CD4-positive, CD25-positive, alpha-beta regulatory T cell (primary cell): ENCODE measurements around the gene KCNQ2. TPM values are rescaled to one million over a fixed set of nuclear protein-coding genes. Genes with fewer than 3 reads are reported as not detected.

Experiments
- ATAC-seq, 2 donors: fragments of 150-1000 bp; cut with Tn5 transposase; one replicate each; pipeline ENCODE4 v1.10.0; 2021; ENCODE audit warnings: low read depth in 2 of 2, moderate number of reproducible peaks in 2 of 2, moderate library complexity in 1 of 2
- DNase-seq, 3 donors: peaks; one replicate each; pipeline versions ENCODE4 v3.0.0 to v3.0.0-alpha.2; 2012 to 2022; ENCODE audit warnings: mixed read lengths in 1 of 3
- H3K27ac ChIP-seq: one replicate; pipeline ENCODE4 v1.7.0; 2013; ENCODE audit warnings: mild to moderate bottlenecking, low read length; ENCODE audit not compliant: insufficient read depth, poor library complexity, severe bottlenecking
- H3K27me3 ChIP-seq: one replicate; pipeline ENCODE4 v1.7.0; 2013; ENCODE audit warnings: low read length; ENCODE audit not compliant: control insufficient read depth, insufficient read depth
- H3K36me3 ChIP-seq: one replicate; pipeline ENCODE4 v1.7.0; 2013; ENCODE audit warnings: mild to moderate bottlenecking, low read length, moderate library complexity; ENCODE audit not compliant: control insufficient read depth, insufficient read depth
- H3K4me1 ChIP-seq: 2 replicates; pipeline ENCODE4 v1.7.0; 2013; ENCODE audit warnings: mild to moderate bottlenecking, low read length; ENCODE audit not compliant: insufficient read depth, control insufficient read depth, poor library complexity, severe bottlenecking
- H3K4me3 ChIP-seq: one replicate; pipeline ENCODE4 v1.7.0; 2013; ENCODE audit warnings: low read depth, mild to moderate bottlenecking, low read length, moderate library complexity
- H3K9me3 ChIP-seq, 2 experiments: 1 replicate in 1 of 2; 2 replicates in 1 of 2; pipeline ENCODE4 v1.7.0; 2013; ENCODE audit warnings: low read length in 2 of 2, mild to moderate bottlenecking in 1 of 2, moderate library complexity in 1 of 2; ENCODE audit not compliant: control insufficient read depth in 2 of 2
- H3K27ac Mint-ChIP-seq, 3 donors: one replicate each; pipeline ENCODE4 v1.8.0; 2020 to 2022; ENCODE audit warnings: mild to moderate bottlenecking in 3 of 3, mixed read lengths in 3 of 3, moderate library complexity in 2 of 3
- H3K27me3 Mint-ChIP-seq: one replicate; pipeline ENCODE4 v1.8.0; 2022; ENCODE audit warnings: mild to moderate bottlenecking, mixed read lengths
- H3K36me3 Mint-ChIP-seq: one replicate; pipeline ENCODE4 v1.8.0; 2020; ENCODE audit warnings: mixed read lengths
- H3K4me1 Mint-ChIP-seq, 4 donors: one replicate each; pipeline ENCODE4 v1.8.0; 2020 to 2022; ENCODE audit warnings: mixed read lengths in 4 of 4, mild to moderate bottlenecking in 1 of 4
- H3K4me3 Mint-ChIP-seq, 4 donors: one replicate each; pipeline ENCODE4 v1.8.0; 2020 to 2022; ENCODE audit warnings: mild to moderate bottlenecking in 4 of 4, mixed read lengths in 4 of 4, moderate library complexity in 3 of 4
- H3K9me3 Mint-ChIP-seq, 7 donors: one replicate each; pipeline ENCODE4 v1.8.0; 2020 to 2022; ENCODE audit warnings: mixed read lengths in 7 of 7, mild to moderate bottlenecking in 3 of 7, moderate library complexity in 2 of 7
- polyA plus RNA-seq, 4 donors: library from polyadenylated mRNA; unstranded; fragments of 300-500 nt; fragmentation: Illumina TruSeq; gene quantifications; one replicate each; pipeline ENCODE4 v1.2.3, GENCODE V29; 2021
- total RNA-seq: library from RNA; stranded (reverse); gene quantifications from one replicate; pipeline ENCODE4 v1.2.3, GENCODE V29; 2022

KCNQ2 gene
- total and polyA plus RNA-seq, 5 donors from 2014 or later = 0.77 to 1.1 (median 0.89) TPM; not detected in 2

DNA sequence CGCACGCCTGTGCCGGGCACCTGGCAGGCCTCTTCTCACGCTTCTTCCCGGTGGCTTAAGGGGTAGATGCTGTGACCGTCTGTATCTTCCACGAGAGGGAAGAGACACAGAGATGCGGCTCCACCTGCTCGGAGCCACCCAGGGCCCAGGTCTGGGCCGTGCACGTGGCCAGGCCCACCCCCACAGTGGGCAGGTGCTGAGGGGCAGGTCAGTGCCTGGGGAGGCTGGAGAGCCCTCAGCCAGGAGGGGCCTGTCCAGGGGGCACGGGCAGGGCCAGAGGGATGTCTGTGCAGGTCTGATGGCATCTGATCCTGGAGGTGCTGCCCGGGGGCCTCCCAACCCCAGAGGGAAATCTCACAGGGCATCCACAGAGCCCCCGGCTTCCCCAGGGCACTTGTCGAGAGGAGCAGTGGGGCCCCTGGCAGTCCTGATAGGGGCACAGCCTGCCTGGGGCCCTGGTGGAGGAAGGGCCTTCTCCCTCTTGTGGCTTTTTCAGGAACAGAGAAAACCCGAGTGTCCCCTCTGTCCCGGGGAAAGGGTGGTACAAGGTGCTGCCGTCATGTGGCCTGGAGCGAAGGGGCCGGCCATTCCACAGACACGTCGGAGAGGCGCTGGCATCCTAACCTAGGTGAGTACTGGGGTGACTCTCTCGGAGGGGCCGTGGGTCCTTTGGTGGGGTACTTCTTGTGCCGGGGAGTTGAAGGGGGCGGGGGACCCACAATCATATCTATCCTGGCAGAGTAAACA is 61.1 kb downstream of the KCNQ2 start:
- Histone ChIP-seq H3K36me3 (no peaks in the 10 kb centered on the region), H3K4me3 (no peak overlapping the region), H3K9me3 (no peaks in the 10 kb centered on the region), H3K27ac (no peak overlapping the region), H3K27me3 (no peaks in the 10 kb centered on the region), H3K4me1 (no peaks in the 10 kb centered on the region)
- Mint-ChIP-seq H3K27me3 (no peaks in the 10 kb centered on the region), H3K36me3 (no peaks in the 10 kb centered on the region), H3K4me3 (no peak overlapping the region), H3K27ac (no peak overlapping the region), H3K9me3 (no peaks in the 10 kb centered on the region), H3K4me1 (peaks cover 0 to 4% (median 0%) of the 10 kb centered on the region in 4 donors)
- DNase-seq (no peak), ATAC-seq (no peak)

GRCh38 chr20:63409834-63410435 is 62.5 kb downstream of the KCNQ2 start:
- H3K27ac ChIP-seq = no peak overlapping the region
- H3K36me3 Mint-ChIP-seq = no peaks in the 10 kb centered on the region
- no peaks in the 10 kb centered on the region for H3K27me3 Mint-ChIP-seq
- H3K27ac Mint-ChIP-seq = no peak overlapping the region
- no peaks in the 10 kb centered on the region for H3K9me3 Mint-ChIP-seq
- no peaks in the 10 kb centered on the region for H3K36me3 ChIP-seq
- no peak overlapping the region for H3K4me3 Mint-ChIP-seq
- peaks cover 0 to 4% (median 0%) of the 10 kb centered on the region in 4 donors for H3K4me1 Mint-ChIP-seq
- ATAC-seq = no peak
- H3K4me3 ChIP-seq = no peak overlapping the region
- H3K9me3 ChIP-seq = no peaks in the 10 kb centered on the region
- H3K27me3 ChIP-seq = no peaks in the 10 kb centered on the region
- no peak for DNase-seq
- H3K4me1 ChIP-seq = no peaks in the 10 kb centered on the region

DNA sequence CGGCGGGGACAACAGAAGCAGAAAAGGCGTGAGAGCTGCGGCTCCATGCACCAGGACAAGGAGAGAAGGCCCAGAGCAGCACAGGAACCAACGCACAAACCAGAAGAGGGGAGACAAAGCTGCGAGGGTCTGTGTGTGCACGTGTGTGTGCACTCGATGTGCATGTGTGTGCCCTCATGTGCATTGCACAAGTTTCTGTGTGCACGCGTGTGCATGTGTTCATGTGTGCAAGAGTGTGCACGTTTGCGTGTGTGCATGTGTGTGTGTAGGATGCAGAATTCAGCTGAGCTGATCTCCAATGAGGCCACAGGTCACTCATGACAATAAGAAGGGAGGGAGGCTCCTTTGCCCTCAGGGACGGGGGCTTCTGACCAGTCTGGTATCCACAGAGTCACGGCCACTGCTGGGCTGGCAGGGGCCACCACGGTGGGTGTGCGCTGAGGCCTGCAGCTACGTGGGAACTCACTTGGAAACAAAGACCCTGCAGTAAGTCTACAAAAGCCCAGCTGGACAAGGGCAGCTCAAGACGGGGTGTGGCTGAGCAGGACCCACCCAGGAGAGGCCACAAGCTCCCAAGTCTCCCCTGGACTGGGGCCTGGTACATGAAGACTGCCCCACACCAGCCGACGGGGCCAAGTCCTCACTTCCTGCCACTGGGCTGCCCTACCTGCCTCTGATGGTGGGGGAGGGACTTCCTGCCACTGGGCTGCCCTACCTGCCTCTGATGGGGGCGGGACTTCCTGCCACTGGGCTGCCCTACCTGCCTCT is 63.2 kb downstream of the KCNQ2 start:
- Histone ChIP-seq H3K4me3 (no peak overlapping the region), H3K27ac (no peak overlapping the region), H3K36me3 (no peaks in the 10 kb centered on the region), H3K9me3 (no peaks in the 10 kb centered on the region), H3K27me3 (no peaks in the 10 kb centered on the region), H3K4me1 (no peaks in the 10 kb centered on the region)
- Mint-ChIP-seq H3K4me1 (peaks cover 0 to 4% (median 0%) of the 10 kb centered on the region in 4 donors), H3K4me3 (no peak overlapping the region), H3K36me3 (no peaks in the 10 kb centered on the region), H3K27me3 (no peaks in the 10 kb centered on the region), H3K9me3 (no peaks in the 10 kb centered on the region), H3K27ac (no peak overlapping the region)
- ATAC-seq (no peak), DNase-seq (no peak)

DNA sequence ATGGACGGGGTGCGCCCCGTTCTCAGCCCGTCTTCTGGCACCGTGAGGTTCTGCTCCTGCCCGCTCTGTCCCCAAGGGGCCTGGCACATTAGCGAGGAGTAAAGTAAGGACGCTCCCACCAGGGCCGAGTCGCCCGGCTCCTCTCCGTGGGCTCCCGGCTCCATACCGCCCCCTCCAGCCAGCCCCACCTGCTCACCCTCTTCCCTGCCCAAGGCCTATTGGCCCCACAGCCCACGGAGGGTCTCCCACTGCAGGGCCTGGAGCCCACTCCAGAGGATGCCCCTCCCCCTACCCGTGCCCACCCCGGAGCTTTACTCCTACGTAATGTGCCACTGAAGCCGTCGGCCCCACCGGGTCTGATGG is 63.8 kb downstream of the KCNQ2 start:
- Mint-ChIP-seq H3K27ac (no peak overlapping the region), H3K4me1 (peaks cover 0 to 4% (median 0%) of the 10 kb centered on the region in 4 donors), H3K36me3 (no peaks in the 10 kb centered on the region), H3K27me3 (no peaks in the 10 kb centered on the region), H3K4me3 (no peak overlapping the region), H3K9me3 (no peaks in the 10 kb centered on the region)
- ATAC-seq (no peak), DNase-seq (no peak)
- H3K27me3 ChIP-seq = no peaks in the 10 kb centered on the region
- H3K27ac ChIP-seq = no peak overlapping the region
- no peaks in the 10 kb centered on the region for H3K4me1 ChIP-seq
- H3K9me3 ChIP-seq = no peaks in the 10 kb centered on the region
- H3K4me3 ChIP-seq = no peak overlapping the region
- H3K36me3 ChIP-seq = no peaks in the 10 kb centered on the region

DNA sequence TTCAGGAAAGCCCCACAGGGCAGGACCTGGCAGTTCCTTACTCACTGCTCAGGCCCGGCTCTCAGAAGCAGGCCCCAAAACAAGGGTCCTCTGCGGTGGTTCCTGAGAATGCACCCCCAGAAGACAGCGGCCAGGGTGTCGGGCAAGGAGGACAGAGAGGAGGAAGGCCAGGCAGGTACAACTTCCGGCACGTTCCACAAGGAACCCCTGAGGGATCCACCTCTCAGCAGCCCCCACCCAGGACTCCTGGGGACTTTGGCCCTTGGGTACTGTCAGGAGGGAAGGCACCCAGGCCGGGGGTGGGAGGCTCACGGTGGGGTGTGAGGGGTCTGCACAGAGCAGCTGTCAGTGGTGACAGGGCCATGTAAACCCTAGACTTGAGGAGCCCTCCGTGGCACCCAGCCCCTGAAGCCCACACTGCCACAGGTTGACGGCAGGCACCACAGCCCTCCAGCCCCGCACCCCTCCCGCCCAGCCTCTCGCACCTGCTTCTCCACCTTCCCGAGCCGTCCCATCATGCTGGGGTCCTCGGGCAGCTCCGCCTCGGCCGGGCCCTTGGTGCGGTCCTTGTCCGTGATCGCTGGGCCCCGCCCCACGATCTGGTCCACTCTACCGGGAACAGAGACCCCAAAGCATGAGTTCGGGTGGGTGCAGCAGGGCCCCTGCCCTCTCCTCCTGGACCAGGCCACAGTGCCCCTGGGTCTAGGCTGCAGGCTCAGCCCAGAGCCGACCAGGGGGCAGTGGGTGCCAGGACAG is 64.3 kb downstream of the KCNQ2 start:
- Histone ChIP-seq H3K27me3 (no peaks in the 10 kb centered on the region), H3K27ac (no peak overlapping the region), H3K4me1 (no peaks in the 10 kb centered on the region), H3K9me3 (no peaks in the 10 kb centered on the region), H3K4me3 (no peak overlapping the region), H3K36me3 (no peaks in the 10 kb centered on the region)
- H3K4me3 Mint-ChIP-seq = no peak overlapping the region
- peaks cover 0 to 4% (median 0%) of the 10 kb centered on the region in 4 donors for H3K4me1 Mint-ChIP-seq
- H3K36me3 Mint-ChIP-seq = no peaks in the 10 kb centered on the region
- no peaks in the 10 kb centered on the region for H3K9me3 Mint-ChIP-seq
- H3K27me3 Mint-ChIP-seq = no peaks in the 10 kb centered on the region
- ATAC-seq = no peak
- no peak overlapping the region for H3K27ac Mint-ChIP-seq
- no peak for DNase-seq

DNA sequence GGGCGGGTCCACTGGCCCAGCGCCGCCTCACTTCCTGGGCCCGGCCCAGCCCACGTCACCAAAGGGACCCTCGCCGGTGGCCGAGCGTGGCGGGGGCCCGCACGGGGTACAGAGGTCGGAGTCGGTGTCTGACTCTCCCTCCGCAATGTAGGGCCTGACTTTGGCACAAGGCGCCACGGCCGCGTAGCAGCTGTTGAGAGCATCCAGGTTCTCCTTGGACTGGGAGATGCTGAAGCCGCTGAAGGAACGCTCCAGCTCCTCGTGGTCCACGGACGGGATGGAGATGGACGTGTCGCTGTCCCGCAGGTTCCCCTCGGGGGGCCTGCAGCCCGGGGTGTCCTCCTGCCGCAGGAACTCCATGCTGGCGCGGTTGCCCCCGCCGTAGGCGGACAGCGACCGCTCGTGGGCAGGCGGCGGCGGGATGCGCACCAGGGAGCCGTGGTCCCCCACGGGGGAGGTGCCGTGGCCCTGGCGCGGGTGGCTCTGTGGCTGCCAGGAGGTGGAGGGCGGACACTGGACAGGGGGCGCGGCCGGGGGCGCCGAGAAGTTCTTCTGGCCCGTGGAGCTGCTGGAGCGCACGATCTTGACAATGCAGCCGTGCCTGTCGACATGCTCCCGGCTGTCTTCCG is 65.7 kb downstream of the KCNQ2 start:
- Histone ChIP-seq H3K4me3 (no peak overlapping the region), H3K4me1 (no peaks in the 10 kb centered on the region), H3K36me3 (no peaks in the 10 kb centered on the region), H3K9me3 (no peaks in the 10 kb centered on the region), H3K27me3 (no peaks in the 10 kb centered on the region), H3K27ac (no peak overlapping the region)
- Mint-ChIP-seq H3K27me3 (peaks cover 4% of the 10 kb centered on the region), H3K27ac (no peak overlapping the region), H3K36me3 (no peaks in the 10 kb centered on the region), H3K4me1 (peaks cover 0 to 2% (median 0%) of the 10 kb centered on the region in 4 donors), H3K4me3 (no peak overlapping the region), H3K9me3 (peaks cover 0 to under 1% (median 0%) of the 10 kb centered on the region in 7 donors)
- ATAC-seq = no peak
- no peak for DNase-seq

GRCh38 chr20:63406011-63406410 is 66.4 kb downstream of the KCNQ2 start:
- Mint-ChIP-seq H3K27ac (no peak overlapping the region), H3K36me3 (no peaks in the 10 kb centered on the region), H3K9me3 (peaks cover 0 to 1% (median 0%) of the 10 kb centered on the region in 7 donors), H3K4me3 (no peak overlapping the region), H3K4me1 (peaks cover 0 to 2% (median 0%) of the 10 kb centered on the region in 4 donors), H3K27me3 (peaks cover 4% of the 10 kb centered on the region)
- H3K9me3 ChIP-seq = no peaks in the 10 kb centered on the region
- no peaks in the 10 kb centered on the region for H3K4me1 ChIP-seq
- H3K36me3 ChIP-seq = no peaks in the 10 kb centered on the region
- H3K4me3 ChIP-seq = no peak overlapping the region
- ATAC-seq = no peak
- no peaks in the 10 kb centered on the region for H3K27me3 ChIP-seq
- no peak for DNase-seq
- H3K27ac ChIP-seq = no peak overlapping the region
